AG04449 (cell line): ENCODE results near the gene NIPA2.

Experiments used
- CTCF ChIA-PET: fragments of 350-600 bp; formaldehyde crosslinking; extraction: SDS; loops from one replicate; lab custom pipeline; 2021; ENCODE audit warnings: antibody characterized with exemption; lab: Yijun Ruan, JAX
- POLR2A ChIA-PET: fragments of 400-600, 350-600 bp; formaldehyde crosslinking; extraction: SDS; loops from one replicate; lab custom pipeline; 2020; ENCODE audit warnings: antibody characterized with exemption, inconsistent platforms; lab: Yijun Ruan, JAX
- DNase-seq: peaks from one replicate; pipeline ENCODE4 v3.0.0-alpha.2; 2010; ENCODE audit warnings: low read depth, low spot score
- H3K4me3 ChIP-seq: 2 replicates; pipeline ENCODE4 v1.5.1; 2011; ENCODE audit warnings: low read depth, mild to moderate bottlenecking, control low read depth, low read length
- CTCF ChIP-seq: IDR thresholded peaks from one replicate; pipeline ENCODE4 v1.5.1; 2011; ENCODE audit warnings: mild to moderate bottlenecking, moderate library complexity, low read length, control low read depth, inconsistent platforms; ENCODE audit not compliant: insufficient read depth; ENCODE audit errors: missing control alignments

NIPA2 gene

GRCh38 chr15:22903427-22903826 lies 65.0 kb downstream of the NIPA2 start:
- ChIA-PET POLR2A (no interaction called here), CTCF (no interaction called here)
- TF ChIP-seq CTCF = no peak
- no peak for DNase-seq
- no peak overlapping the region for H3K4me3 ChIP-seq

GRCh38 chr15:22903961-22904534 lies 65.6 kb downstream of the NIPA2 start:
- H3K4me3 ChIP-seq = no peak overlapping the region
- ChIA-PET POLR2A (no interaction called here), CTCF (no interaction called here)
- TF ChIP-seq CTCF = no peak
- DNase-seq = no peak

GRCh38 chr15:22904736-22905135 lies 66.3 kb downstream of the NIPA2 start:
- no peak for TF ChIP-seq CTCF
- CTCF ChIA-PET = no interaction called here
- H3K4me3 ChIP-seq = no peak overlapping the region
- POLR2A ChIA-PET = no interaction called here
- DNase-seq = no peak

GRCh38 chr15:22907161-22907950 lies 68.9 kb downstream of the NIPA2 start:
- no peak for TF ChIP-seq CTCF
- ChIA-PET CTCF (interaction anchor here (1.1 kb wide), 1 partner anchor 129 kb away, joined by 3 read pairs; no protein-coding TSS in a partner anchor), POLR2A (no interaction called here)
- no peak for DNase-seq
- H3K4me3 ChIP-seq = no peak overlapping the region

- TF ChIP-seq CTCF = no peak
- no peak overlapping the region for H3K4me3 ChIP-seq
- ChIA-PET POLR2A (no interaction called here), CTCF (no interaction called here)
- no peak for DNase-seq
Observed at GRCh38 chr15:22908830-22909229, 70.4 kb downstream of the NIPA2 start.

- H3K4me3 ChIP-seq = no peak overlapping the region
- POLR2A ChIA-PET = no interaction called here
- no peak for DNase-seq
- no peak for TF ChIP-seq CTCF
- CTCF ChIA-PET = no interaction called here
Observed at GRCh38 chr15:22911306-22911705, 72.8 kb downstream of the NIPA2 start.
